IMR-90 (cell line): ENCODE measurements around the gene OR4B1. TPM values are rescaled to one million over a fixed set of nuclear protein-coding genes. Genes with fewer than 3 reads are reported as not detected.

ENCODE experiments used
- ATAC-seq: fragments of 200-7000 bp; cut with Tn5 transposase; 2 replicates; pipeline ENCODE4 v1.9.1; 2020; ENCODE audit warnings: low read depth, mild to moderate bottlenecking, moderate library complexity
- BruUV-seq: library from RNA; stranded (reverse); fragments of 400-500 nt; replicated peaks from 2 replicates; lab custom pipeline; 2021; lab: Mats Ljungman, UMichigan
- CTCF ChIA-PET: fragments of 300-600 bp; formaldehyde crosslinking; extraction: SDS; loops from one replicate; lab custom pipeline; 2021; ENCODE audit warnings: antibody characterized with exemption; lab: Yijun Ruan, JAX
- POLR2A ChIA-PET: fragments of 300-600 bp; sonication (Branson Sonifier 250); formaldehyde crosslinking; loops from one replicate; lab custom pipeline; 2022; ENCODE audit warnings: antibody characterized with exemption; ENCODE audit not compliant: unreplicated experiment; lab: Charles Lee
- DNase-seq: peaks from one replicate; pipeline ENCODE4 v3.0.0; 2013
- H2AFZ ChIP-seq: replicated peaks from 2 replicates; pipeline ENCODE3; 2013; ENCODE audit warnings: low read length, mild to moderate bottlenecking; ENCODE audit not compliant: poor library complexity
- H2AK5ac ChIP-seq: 2 replicates; pipeline ENCODE4 v1.6.1; 2013; ENCODE audit warnings: low read depth, low read length, inconsistent platforms
- H2AK9ac ChIP-seq: replicated peaks from 2 replicates; pipeline ENCODE3; 2013; ENCODE audit warnings: mild to moderate bottlenecking, low read depth, low read length, moderate library complexity; ENCODE audit not compliant: poor library complexity
- H2BK120ac ChIP-seq: 2 replicates; pipeline ENCODE4 v1.6.1; 2013; ENCODE audit warnings: low read depth, low read length, inconsistent platforms
- H2BK15ac ChIP-seq: 3 replicates; pipeline ENCODE4 v1.6.1; 2013; ENCODE audit warnings: low read depth, low read length, inconsistent platforms
- H2BK20ac ChIP-seq: 2 replicates; pipeline ENCODE4 v1.6.1; 2013; ENCODE audit warnings: low read depth, mild to moderate bottlenecking, inconsistent platforms, low read length, moderate library complexity
- H2BK5ac ChIP-seq: 2 replicates; pipeline ENCODE4 v1.6.1; 2013; ENCODE audit warnings: mild to moderate bottlenecking, low read depth, low read length, inconsistent platforms; ENCODE audit not compliant: poor library complexity, severe bottlenecking
- H3K14ac ChIP-seq: replicated peaks from 2 replicates; pipeline ENCODE4 v1.6.1; 2013; ENCODE audit warnings: low read depth, low read length, inconsistent platforms
- H3K18ac ChIP-seq: 2 replicates; pipeline ENCODE4 v1.6.1; 2013; ENCODE audit warnings: low read depth, low read length, control low read depth
- H3K23ac ChIP-seq: 2 replicates; pipeline ENCODE4 v1.6.1; 2013; ENCODE audit warnings: low read depth, low read length, inconsistent platforms
- H3K27ac ChIP-seq: 2 replicates; pipeline ENCODE4 v1.5.1; 2013; ENCODE audit warnings: mild to moderate bottlenecking, control low read depth, low read length; ENCODE audit not compliant: insufficient read depth
- H3K27me3 ChIP-seq: 2 replicates; pipeline ENCODE4 v1.6.1; 2013; ENCODE audit warnings: low read length; ENCODE audit not compliant: control insufficient read depth, insufficient read depth
- H3K36me3 ChIP-seq: 2 replicates; pipeline ENCODE4 v1.6.1; 2013; ENCODE audit warnings: low read length, mixed read lengths; ENCODE audit not compliant: control insufficient read depth, insufficient read depth
- H3K4ac ChIP-seq: 2 replicates; pipeline ENCODE4 v1.6.1; 2013; ENCODE audit warnings: low read depth, low read length, inconsistent platforms
- H3K4me1 ChIP-seq: 2 replicates; pipeline ENCODE4 v1.6.1; 2013; ENCODE audit warnings: low read length, mixed read lengths; ENCODE audit not compliant: control insufficient read depth, insufficient read depth
- H3K4me2 ChIP-seq: 2 replicates; pipeline ENCODE4 v1.6.1; 2013; ENCODE audit warnings: low read depth, mild to moderate bottlenecking, control low read depth, low read length, moderate library complexity
- H3K4me3 ChIP-seq: 2 replicates; pipeline ENCODE4 v1.5.1; 2013; ENCODE audit warnings: low read depth, mild to moderate bottlenecking, control low read depth, low read length, moderate library complexity; ENCODE audit not compliant: insufficient read depth
- H3K56ac ChIP-seq: 2 replicates; pipeline ENCODE4 v1.6.1; 2013; ENCODE audit warnings: low read length, inconsistent platforms; ENCODE audit not compliant: insufficient read depth; ENCODE audit errors: extremely low read depth
- H3K79me1 ChIP-seq, 2 experiments: 2 replicates each; pipeline ENCODE4 v1.6.1; 2013; ENCODE audit warnings: low read length in 2 of 2, inconsistent platforms in 1 of 2, low read depth in 1 of 2
- H3K9ac ChIP-seq: 2 replicates; pipeline ENCODE4 v1.6.1; 2013; ENCODE audit warnings: low read depth, low read length, control low read depth
- H3K9me1 ChIP-seq: 2 replicates; pipeline ENCODE4 v1.6.1; 2013; ENCODE audit warnings: low read length, inconsistent platforms; ENCODE audit not compliant: insufficient read depth
- H3K9me3 ChIP-seq: 2 replicates; pipeline ENCODE4 v1.6.1; 2013; ENCODE audit warnings: low read length; ENCODE audit not compliant: control insufficient read depth, insufficient read depth
- H4K20me1 ChIP-seq: 2 replicates; pipeline ENCODE4 v1.6.1; 2013; ENCODE audit warnings: low read length, inconsistent platforms; ENCODE audit not compliant: insufficient read depth
- H4K5ac ChIP-seq: 2 replicates; pipeline ENCODE4 v1.6.1; 2013; ENCODE audit warnings: mild to moderate bottlenecking, low read depth, low read length, control low read depth
- H4K8ac ChIP-seq, 2 experiments: 2 replicates each; pipeline ENCODE4 v1.6.1; 2013; ENCODE audit warnings: low read depth in 2 of 2, low read length in 2 of 2, control low read depth in 1 of 2, inconsistent platforms in 1 of 2
- H4K91ac ChIP-seq: 2 replicates; pipeline ENCODE4 v1.6.1; 2013; ENCODE audit warnings: low read depth, low read length, inconsistent platforms; ENCODE audit not compliant: insufficient read depth
- CHD1 ChIP-seq: IDR thresholded peaks from 2 replicates; pipeline ENCODE4 v1.6.1; 2012; ENCODE audit warnings: low read depth, low read length, improper control_type of control experiment
- MAFK ChIP-seq: IDR thresholded peaks from 2 replicates; pipeline ENCODE4 v1.6.1; 2012; ENCODE audit warnings: low read depth, low read length, improper control_type of control experiment
- RFX5 ChIP-seq: IDR thresholded peaks from 2 replicates; pipeline ENCODE4 v1.8.0; 2012; ENCODE audit warnings: low read depth, mild to moderate bottlenecking, low read length, moderate library complexity
- WGBS, 2 experiments: methylation state at CpG; one replicate each; pipeline versions ENCODE4 v1.1.5 to v1.1.7; 2013; ENCODE audit warnings: missing lambda C conversion rate in 2 of 2; ENCODE audit not compliant: insufficient read length in 1 of 2; ENCODE audit errors: extremely low coverage in 2 of 2; 5-methylcytosine and 5-hydroxymethylcytosine counted together
- dilution Hi-C: fragments of 300-500 bp; cut with HindIII; formaldehyde crosslinking; loops from one replicate; pipeline ENCODE4 v1.14.3; 2018; ENCODE audit warnings: low sequenced_read_pairs; ENCODE audit not compliant: unreplicated experiment
- in situ Hi-C: fragments of 300-500 bp; cut with MboI; formaldehyde crosslinking; loops from 3 replicates; pipeline ENCODE4 v1.14.3; 2019; ENCODE audit warnings: low sequenced_read_pairs, inconsistent platforms, mixed read lengths
- intact Hi-C: fragments of 100-400 bp; cut with micrococcal nuclease; formaldehyde crosslinking; loops from 2 replicates; pipeline ENCODE4 v1.10.0; 2022
- polyA plus RNA-seq, 3 experiments: library from polyadenylated mRNA; depleted of rRNA; stranded (reverse); fragments of >200 nt; gene quantifications; 2 replicates each; pipeline ENCODE4 v1.2.3, GENCODE V29; 2012; ENCODE audit warnings: low replicate concordance in 1 of 3
- total RNA-seq: library from RNA; depleted of rRNA; stranded (reverse); fragments of >200 nt; gene quantifications from 2 replicates; pipeline ENCODE4 v1.2.3, GENCODE V29; 2012

Gene OR4B1
- total and polyA plus RNA-seq, 2 of the 4 experiments (the other 2 are of a cell fraction), result not detected

DNA sequence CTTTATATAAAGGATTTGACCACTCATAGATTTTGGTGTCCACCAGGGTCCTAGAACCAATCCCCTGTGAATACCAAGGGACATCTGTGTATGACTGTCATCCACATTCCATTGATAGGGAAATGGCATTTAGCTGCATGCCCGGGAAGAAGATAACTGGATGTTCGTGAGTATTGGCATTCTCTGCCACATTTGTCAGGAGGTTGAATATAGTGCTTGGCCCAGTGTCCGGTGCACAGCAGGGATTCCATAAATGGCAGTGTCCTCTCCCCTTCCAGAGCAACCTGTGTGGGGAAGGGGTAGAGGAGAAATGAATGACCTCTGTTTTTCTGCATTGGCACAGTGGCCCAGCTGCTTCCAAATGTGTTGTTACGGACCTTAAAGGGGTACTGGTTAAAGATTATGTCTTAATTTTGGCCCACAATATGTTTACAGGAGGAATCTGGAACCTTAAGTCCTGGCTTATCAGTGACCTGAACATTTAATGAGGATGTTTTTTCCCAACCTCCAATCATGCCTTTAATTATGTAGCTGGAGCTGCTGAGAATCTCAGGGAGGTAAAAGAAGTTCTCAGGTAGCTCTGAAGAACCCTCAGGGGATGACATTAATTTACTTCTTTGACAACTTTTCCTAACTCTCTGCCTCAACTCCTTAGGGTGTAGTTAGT is 33.6 kb upstream of the OR4B1 start:
- dilution Hi-C loops (no loop called here), intact Hi-C loops (no loop called here), in situ Hi-C loops (no loop called here)
- no peak for DNase-seq
- no peak overlapping the region for H4K91ac ChIP-seq
- H3K23ac ChIP-seq, result no peak overlapping the region
- no peaks in the 10 kb centered on the region for H4K20me1 ChIP-seq
- WGBS, 2 experiments, result no CpG with 5 or more reads among the region's 4 CpGs
- no peak overlapping the region for H3K4ac ChIP-seq
- no peak for ATAC-seq
- POLR2A ChIA-PET, result no interaction called here
- no peak overlapping the region for H3K4me2 ChIP-seq
- no peaks in the 10 kb centered on the region for H3K27me3 ChIP-seq
- no peaks in the 10 kb centered on the region for H3K4me1 ChIP-seq
- TF ChIP-seq CHD1 (no peak), MAFK (no peak), RFX5 (no peak)
- H3K4me3 ChIP-seq, result no peak overlapping the region
- H2AK9ac ChIP-seq, result no peak overlapping the region
- H3K9me3 ChIP-seq, result no peaks in the 10 kb centered on the region
- no peak overlapping the region for H3K18ac ChIP-seq
- no peaks in the 10 kb centered on the region for H3K36me3 ChIP-seq
- no peak overlapping the region for H2BK20ac ChIP-seq
- H2BK120ac ChIP-seq, result no peak overlapping the region
- no peak overlapping the region for H2BK15ac ChIP-seq
- no TSS peak for BruUV-seq
- H2BK5ac ChIP-seq, result no peak overlapping the region
- no peaks in the 10 kb centered on the region for H3K79me1 ChIP-seq
- no peak overlapping the region for H3K14ac ChIP-seq
- no peak overlapping the region for H3K27ac ChIP-seq
- H2AFZ ChIP-seq, result no peak overlapping the region
- H2AK5ac ChIP-seq, result no peak overlapping the region
- CTCF ChIA-PET, result interaction anchor here (0.9 kb wide), 1 partner anchor 10 kb away, joined by 4 read pairs; no protein-coding TSS in a partner anchor
- no peaks in the 10 kb centered on the region for H3K9me1 ChIP-seq
- no peak overlapping the region for H4K8ac ChIP-seq
- H4K5ac ChIP-seq, result no peak overlapping the region
- no peak overlapping the region for H3K9ac ChIP-seq
- no peak overlapping the region for H3K56ac ChIP-seq
